GM19455 (cell line): ENCODE measurements around the gene WNT3.

Experiments used
- ATAC-seq: cut with Tn5 transposase; IDR thresholded peaks from one replicate; pipeline ENCODE4 v1.9.1; 2021; ENCODE audit not compliant: unreplicated experiment

WNT3 gene

GRCh38 chr17:46837521-46837920 is 19.0 kb upstream of the WNT3 start:
- ATAC-seq, result no peak

DNA sequence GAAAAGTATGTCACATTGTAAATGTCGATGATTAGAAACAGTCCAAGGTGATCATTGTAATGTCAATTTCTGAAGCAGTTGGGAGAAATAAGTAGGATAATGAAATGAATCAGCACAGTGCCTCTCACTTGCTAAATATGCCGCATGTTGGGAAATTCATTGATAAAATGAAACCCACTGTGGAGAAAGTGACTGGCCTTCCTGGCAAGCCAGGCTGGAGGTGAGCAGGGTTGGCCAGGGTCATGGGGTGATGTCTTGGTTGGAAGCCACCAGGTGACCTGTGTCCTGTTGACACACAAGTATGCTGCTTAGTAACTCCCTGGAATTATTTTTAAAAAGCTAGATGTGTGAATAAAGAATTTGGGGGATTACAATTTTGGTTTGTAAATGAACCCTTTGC is 18.0 kb upstream of the WNT3 start:
- ATAC-seq, result no peak

DNA sequence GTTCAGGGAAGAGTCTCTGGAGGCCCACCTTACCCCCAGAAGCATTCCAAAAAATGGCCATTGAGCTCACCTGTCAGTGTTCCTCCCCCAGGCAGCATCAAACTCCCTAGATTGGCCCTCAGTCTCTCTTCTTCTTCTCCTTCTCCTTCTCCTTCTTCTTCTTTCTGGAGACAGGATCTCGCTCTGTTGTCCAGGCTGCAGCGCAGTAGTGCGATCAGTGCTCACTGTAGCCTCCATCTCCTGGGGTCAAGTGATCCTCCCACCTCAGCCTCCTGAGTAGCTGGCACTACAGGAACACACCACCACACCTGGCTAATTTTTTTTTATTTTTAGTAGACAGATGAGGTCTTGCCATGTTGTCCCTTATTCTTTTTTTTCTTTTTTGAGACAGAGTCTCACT is 16.4 kb upstream of the WNT3 start:
- ATAC-seq, result no peak

DNA sequence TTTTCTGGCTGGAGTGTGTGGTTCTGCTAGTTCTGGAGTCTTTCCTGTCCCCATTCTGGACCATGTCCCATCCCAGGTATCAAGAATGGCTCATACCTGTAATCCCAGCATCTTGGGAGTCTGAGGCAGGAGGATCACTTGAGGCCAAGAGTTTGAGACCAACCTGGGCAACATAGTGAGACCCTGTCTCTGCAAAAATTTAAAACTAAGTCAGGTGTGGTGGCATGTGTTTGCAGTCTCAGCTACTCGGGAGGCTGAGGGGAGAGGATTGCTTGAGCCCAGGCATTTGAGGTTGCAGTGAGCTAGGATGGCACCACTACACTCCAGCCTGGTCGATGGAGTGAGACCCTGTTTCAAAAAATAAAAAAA is 15.3 kb upstream of the WNT3 start:
- ATAC-seq, result no peak

DNA sequence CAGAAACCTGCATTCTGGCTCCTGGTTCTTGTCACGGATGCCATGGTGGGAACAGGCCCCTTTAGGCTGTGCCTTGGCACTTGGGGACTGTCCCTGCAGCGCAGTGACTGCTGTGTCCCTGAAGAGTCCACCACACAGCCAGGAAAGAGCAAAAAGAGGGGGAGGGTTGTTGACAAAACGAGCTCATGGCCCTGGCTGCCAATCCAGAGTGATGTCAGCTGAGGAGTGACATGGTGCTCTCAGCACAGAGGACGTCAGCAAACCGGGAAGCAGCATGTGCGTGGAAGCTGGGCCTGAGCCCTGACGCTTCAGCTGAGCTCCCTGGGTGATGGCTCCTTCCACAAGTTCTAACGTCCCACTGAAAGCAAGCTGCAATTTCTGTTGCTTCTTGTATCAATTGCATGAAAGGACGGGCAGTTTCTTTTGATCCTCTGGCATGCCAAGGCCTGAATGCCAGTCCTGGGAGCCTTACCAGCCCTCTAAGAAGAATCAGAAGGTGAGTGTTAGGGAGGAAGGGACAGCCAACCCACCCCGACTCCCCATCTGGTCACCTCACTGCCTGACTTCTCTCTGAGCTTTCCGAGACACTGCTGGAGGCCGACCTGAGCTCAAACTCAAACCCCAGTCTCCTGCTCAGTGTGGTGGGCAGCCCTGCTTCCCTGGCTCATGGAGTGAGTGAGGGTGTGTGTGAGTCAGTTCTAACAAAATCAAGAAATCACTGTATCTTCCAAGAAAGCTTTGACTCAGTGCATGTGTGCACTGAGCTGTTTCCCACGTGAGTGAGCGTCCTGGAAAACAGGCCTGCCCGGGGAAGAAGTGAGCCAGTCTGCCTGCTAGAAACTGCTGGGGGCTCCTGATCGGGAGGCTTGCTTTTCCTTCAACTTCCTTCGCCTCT is 14.7 kb upstream of the WNT3 start:
- ATAC-seq, result no peak

- no peak for ATAC-seq
Observed at GRCh38 chr17:46832331-46832821, 13.9 kb upstream of the WNT3 start.

DNA sequence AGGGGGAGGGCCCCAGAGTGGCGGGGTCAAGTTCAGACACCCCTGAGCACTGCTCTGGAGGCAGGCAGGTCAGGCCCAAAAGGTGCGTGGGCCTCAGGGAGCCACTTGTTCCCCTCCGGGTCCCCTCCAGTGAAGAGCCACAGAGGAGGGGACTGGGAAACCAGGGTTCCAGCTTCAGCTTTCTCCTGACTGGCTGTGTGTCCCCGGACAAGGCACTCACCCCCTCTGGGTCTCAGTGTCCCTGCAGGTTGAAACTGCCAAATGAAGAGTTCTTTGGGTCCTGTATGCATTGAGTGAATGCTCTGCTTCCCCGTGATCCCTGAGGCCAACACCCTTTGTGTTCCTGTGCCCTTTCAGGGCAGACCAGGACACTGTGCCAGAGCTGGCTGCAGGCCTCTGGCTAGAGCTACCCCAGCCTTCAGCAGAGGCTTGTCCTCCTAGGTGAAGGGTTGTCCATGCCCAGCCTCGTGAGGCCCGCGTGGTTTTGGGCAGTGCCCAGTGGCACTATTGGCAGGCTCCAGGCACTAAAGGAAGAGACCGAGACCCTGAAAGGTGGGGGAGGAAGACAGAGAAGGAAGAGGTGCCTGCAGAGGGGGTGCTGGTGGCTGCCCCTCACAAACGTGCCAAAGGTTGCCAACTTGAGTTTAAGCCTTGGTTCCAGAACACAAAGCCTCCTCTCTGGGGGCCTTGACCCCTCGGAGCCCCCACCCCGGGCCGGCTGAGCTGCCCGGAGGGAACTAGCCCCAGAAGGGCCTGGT is 13.3 kb upstream of the WNT3 start:
- no peak for ATAC-seq

GRCh38 chr17:46827274-46827673 is 8.8 kb upstream of the WNT3 start:
- ATAC-seq, result no peak

GRCh38 chr17:46826116-46826515 is 7.6 kb upstream of the WNT3 start:
- no peak for ATAC-seq

DNA sequence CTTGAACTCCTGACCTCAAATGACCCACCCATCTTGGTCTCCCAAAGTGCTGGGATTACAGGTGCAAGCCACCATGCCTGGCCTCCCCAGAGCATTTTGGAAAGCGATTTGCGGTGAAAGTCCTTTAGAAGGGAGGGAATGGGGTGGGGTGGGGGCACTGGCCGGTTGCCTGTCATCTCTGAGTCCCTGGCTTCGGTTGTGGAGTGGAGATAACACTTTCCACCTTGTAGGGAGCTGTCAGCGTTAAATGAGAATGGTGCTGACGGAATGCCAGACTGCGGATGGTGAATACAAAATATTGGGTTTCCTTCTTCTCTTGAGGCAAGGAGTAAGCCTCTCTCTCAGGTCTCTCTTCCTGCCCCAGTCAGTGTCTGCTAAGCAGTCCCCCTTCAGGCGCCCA is 5.2 kb upstream of the WNT3 start:
- no peak for ATAC-seq

DNA sequence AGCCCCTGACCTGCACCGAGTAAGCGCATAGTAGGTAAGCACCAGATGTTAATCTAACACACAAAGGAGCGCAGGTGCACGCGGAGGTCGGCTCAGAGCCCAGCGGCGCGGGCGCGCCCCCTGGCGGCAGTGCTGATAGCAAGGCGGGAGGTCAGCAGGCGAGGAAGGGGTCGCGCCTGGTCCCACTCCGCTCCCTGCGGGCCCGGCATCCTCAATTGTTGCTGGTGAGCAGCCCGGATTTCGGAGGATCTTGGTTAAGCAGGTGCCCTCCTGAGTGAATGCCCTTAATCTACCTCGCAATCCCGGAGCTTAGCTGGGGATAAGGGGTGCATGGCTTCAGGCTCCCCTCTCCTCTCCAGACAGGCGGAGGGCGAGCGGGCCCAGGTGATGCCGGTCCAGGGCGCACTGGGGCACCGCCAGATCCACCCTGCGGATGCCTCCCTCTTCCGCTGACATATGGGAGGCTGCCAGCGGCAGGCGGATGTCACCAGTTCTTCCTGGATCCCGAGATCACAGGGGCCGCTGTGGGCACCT is 4.0 kb upstream of the WNT3 start:
- ATAC-seq, result no peak

DNA sequence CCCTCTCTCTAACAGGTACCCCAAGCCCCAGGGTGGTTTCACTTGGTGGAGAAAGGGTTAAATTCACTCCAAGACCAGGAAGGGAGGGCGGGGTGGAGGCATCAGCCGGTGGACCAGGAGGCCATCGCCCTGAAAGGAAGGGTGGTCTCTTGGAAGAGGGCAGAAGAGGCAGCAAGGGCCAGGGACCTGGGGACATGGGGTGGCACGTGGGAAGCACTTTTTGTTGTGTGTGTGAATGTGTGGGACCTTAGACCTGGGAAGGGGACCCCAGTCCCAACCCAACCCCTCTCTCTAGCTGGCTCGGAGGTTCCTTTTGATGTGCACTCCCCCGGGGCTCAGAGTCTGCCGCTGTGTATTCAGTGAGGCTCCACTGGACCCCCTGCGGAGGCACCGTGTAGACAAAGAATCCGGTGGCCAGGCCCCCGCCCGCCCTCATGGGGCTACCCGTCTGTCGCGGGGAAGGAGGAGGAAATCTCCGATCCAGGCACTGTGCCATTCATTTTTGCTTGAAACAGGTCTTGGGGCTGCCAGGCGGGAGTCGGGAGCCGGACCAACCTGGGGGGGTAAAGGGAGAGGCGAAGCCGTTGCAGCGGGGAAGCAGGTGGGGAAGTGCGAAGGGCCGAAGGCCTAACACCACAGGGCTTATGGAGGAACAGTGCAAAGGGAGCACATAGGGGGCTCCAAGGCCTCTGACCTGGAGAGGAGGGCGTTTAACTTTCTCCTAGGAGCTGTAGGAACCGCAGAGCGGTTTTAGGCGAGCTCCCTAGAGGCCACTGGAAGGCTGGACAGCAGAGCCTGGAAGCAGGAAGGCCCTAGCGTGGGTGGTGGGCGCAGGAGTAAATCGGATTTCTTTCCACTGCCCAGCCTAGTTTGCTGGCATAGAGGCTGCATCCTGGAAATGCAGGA is 3.2 kb upstream of the WNT3 start:
- no peak for ATAC-seq

- no peak for ATAC-seq
Observed at GRCh38 chr17:46820592-46821450, 2.3 kb upstream of the WNT3 start.

GRCh38 chr17:46819906-46820351 is 1.4 kb upstream of the WNT3 start:
- ATAC-seq, result no peak

GRCh38 chr17:46818929-46819859 is 702 bp upstream of the WNT3 start:
- ATAC-seq, result no peak

- no peak for ATAC-seq
Observed at GRCh38 chr17:46817901-46818209, 637 bp downstream of the WNT3 start.

DNA sequence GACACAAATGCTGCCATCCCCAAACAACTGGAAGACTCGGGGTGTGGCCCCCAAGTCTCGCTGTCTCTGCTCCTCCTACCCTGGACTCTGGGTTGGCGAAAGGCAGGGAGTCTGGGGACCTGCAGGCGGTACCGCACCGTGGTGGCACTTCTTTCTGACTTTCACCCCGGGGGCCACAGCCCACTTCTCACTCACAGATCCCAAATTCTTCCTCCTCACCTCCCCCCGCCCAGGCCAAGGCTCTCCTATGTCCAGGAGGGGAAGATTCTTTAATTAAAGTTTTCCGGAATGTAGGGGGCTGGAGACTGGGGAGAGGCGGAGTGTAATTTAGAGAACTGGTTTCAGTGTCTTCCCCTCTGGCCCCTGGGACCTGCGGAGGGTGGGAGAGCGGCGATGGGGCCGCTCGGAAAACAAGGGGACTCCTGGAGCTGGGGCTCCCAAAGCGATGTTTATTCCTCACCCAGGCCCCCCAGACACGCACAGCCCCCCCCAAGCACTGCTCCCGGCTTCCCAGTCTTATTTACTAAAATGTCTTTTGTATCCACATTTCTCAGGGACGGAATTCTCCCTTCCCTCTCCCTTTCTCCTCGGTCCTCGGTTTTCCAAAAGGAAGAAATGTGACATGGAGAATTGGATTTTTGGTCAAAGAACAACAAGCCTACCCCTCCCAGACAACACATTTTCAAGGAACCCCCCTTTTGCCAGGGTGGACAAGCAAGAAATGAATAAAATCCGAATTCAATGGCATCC is 1.2 kb downstream of the WNT3 start:
- no peak for ATAC-seq
